IMR-90 (cell line): Measurements from ENCODE around the gene GRM8. TPM values are rescaled to one million over a fixed set of nuclear protein-coding genes. Genes with fewer than 3 reads are reported as not detected.

Source experiments
- ATAC-seq: fragments of 200-7000 bp; cut with Tn5 transposase; 2 replicates; pipeline ENCODE4 v1.9.1; 2020; ENCODE audit warnings: low read depth, mild to moderate bottlenecking, moderate library complexity
- BruUV-seq: library from RNA; stranded (reverse); fragments of 400-500 nt; replicated peaks from 2 replicates; lab custom pipeline; 2021; lab: Mats Ljungman, UMichigan
- CTCF ChIA-PET: fragments of 300-600 bp; formaldehyde crosslinking; extraction: SDS; loops from one replicate; lab custom pipeline; 2021; ENCODE audit warnings: antibody characterized with exemption; lab: Yijun Ruan, JAX
- POLR2A ChIA-PET: fragments of 300-600 bp; sonication (Branson Sonifier 250); formaldehyde crosslinking; loops from one replicate; lab custom pipeline; 2022; ENCODE audit warnings: antibody characterized with exemption; ENCODE audit not compliant: unreplicated experiment; lab: Charles Lee
- DNase-seq: peaks from one replicate; pipeline ENCODE4 v3.0.0; 2013
- H2AFZ ChIP-seq: replicated peaks from 2 replicates; pipeline ENCODE3; 2013; ENCODE audit warnings: low read length, mild to moderate bottlenecking; ENCODE audit not compliant: poor library complexity
- H2AK5ac ChIP-seq: 2 replicates; pipeline ENCODE4 v1.6.1; 2013; ENCODE audit warnings: low read depth, low read length, inconsistent platforms
- H2AK9ac ChIP-seq: replicated peaks from 2 replicates; pipeline ENCODE3; 2013; ENCODE audit warnings: mild to moderate bottlenecking, low read depth, low read length, moderate library complexity; ENCODE audit not compliant: poor library complexity
- H2BK120ac ChIP-seq: 2 replicates; pipeline ENCODE4 v1.6.1; 2013; ENCODE audit warnings: low read depth, low read length, inconsistent platforms
- H2BK15ac ChIP-seq: 3 replicates; pipeline ENCODE4 v1.6.1; 2013; ENCODE audit warnings: low read depth, low read length, inconsistent platforms
- H2BK20ac ChIP-seq: 2 replicates; pipeline ENCODE4 v1.6.1; 2013; ENCODE audit warnings: low read depth, mild to moderate bottlenecking, inconsistent platforms, low read length, moderate library complexity
- H2BK5ac ChIP-seq: 2 replicates; pipeline ENCODE4 v1.6.1; 2013; ENCODE audit warnings: mild to moderate bottlenecking, low read depth, low read length, inconsistent platforms; ENCODE audit not compliant: poor library complexity, severe bottlenecking
- H3K14ac ChIP-seq: replicated peaks from 2 replicates; pipeline ENCODE4 v1.6.1; 2013; ENCODE audit warnings: low read depth, low read length, inconsistent platforms
- H3K18ac ChIP-seq: 2 replicates; pipeline ENCODE4 v1.6.1; 2013; ENCODE audit warnings: low read depth, low read length, control low read depth
- H3K23ac ChIP-seq: 2 replicates; pipeline ENCODE4 v1.6.1; 2013; ENCODE audit warnings: low read depth, low read length, inconsistent platforms
- H3K27ac ChIP-seq: 2 replicates; pipeline ENCODE4 v1.5.1; 2013; ENCODE audit warnings: mild to moderate bottlenecking, control low read depth, low read length; ENCODE audit not compliant: insufficient read depth
- H3K27me3 ChIP-seq: 2 replicates; pipeline ENCODE4 v1.6.1; 2013; ENCODE audit warnings: low read length; ENCODE audit not compliant: control insufficient read depth, insufficient read depth
- H3K36me3 ChIP-seq: 2 replicates; pipeline ENCODE4 v1.6.1; 2013; ENCODE audit warnings: low read length, mixed read lengths; ENCODE audit not compliant: control insufficient read depth, insufficient read depth
- H3K4ac ChIP-seq: 2 replicates; pipeline ENCODE4 v1.6.1; 2013; ENCODE audit warnings: low read depth, low read length, inconsistent platforms
- H3K4me1 ChIP-seq: 2 replicates; pipeline ENCODE4 v1.6.1; 2013; ENCODE audit warnings: low read length, mixed read lengths; ENCODE audit not compliant: control insufficient read depth, insufficient read depth
- H3K4me2 ChIP-seq: 2 replicates; pipeline ENCODE4 v1.6.1; 2013; ENCODE audit warnings: low read depth, mild to moderate bottlenecking, control low read depth, low read length, moderate library complexity
- H3K4me3 ChIP-seq: 2 replicates; pipeline ENCODE4 v1.5.1; 2013; ENCODE audit warnings: low read depth, mild to moderate bottlenecking, control low read depth, low read length, moderate library complexity; ENCODE audit not compliant: insufficient read depth
- H3K56ac ChIP-seq: 2 replicates; pipeline ENCODE4 v1.6.1; 2013; ENCODE audit warnings: low read length, inconsistent platforms; ENCODE audit not compliant: insufficient read depth; ENCODE audit errors: extremely low read depth
- H3K79me1 ChIP-seq, 2 experiments: 2 replicates each; pipeline ENCODE4 v1.6.1; 2013; ENCODE audit warnings: low read length in 2 of 2, inconsistent platforms in 1 of 2, low read depth in 1 of 2
- H3K9ac ChIP-seq: 2 replicates; pipeline ENCODE4 v1.6.1; 2013; ENCODE audit warnings: low read depth, low read length, control low read depth
- H3K9me1 ChIP-seq: 2 replicates; pipeline ENCODE4 v1.6.1; 2013; ENCODE audit warnings: low read length, inconsistent platforms; ENCODE audit not compliant: insufficient read depth
- H3K9me3 ChIP-seq: 2 replicates; pipeline ENCODE4 v1.6.1; 2013; ENCODE audit warnings: low read length; ENCODE audit not compliant: control insufficient read depth, insufficient read depth
- H4K20me1 ChIP-seq: 2 replicates; pipeline ENCODE4 v1.6.1; 2013; ENCODE audit warnings: low read length, inconsistent platforms; ENCODE audit not compliant: insufficient read depth
- H4K5ac ChIP-seq: 2 replicates; pipeline ENCODE4 v1.6.1; 2013; ENCODE audit warnings: mild to moderate bottlenecking, low read depth, low read length, control low read depth
- H4K8ac ChIP-seq, 2 experiments: 2 replicates each; pipeline ENCODE4 v1.6.1; 2013; ENCODE audit warnings: low read depth in 2 of 2, low read length in 2 of 2, control low read depth in 1 of 2, inconsistent platforms in 1 of 2
- H4K91ac ChIP-seq: 2 replicates; pipeline ENCODE4 v1.6.1; 2013; ENCODE audit warnings: low read depth, low read length, inconsistent platforms; ENCODE audit not compliant: insufficient read depth
- BHLHE40 ChIP-seq: fragments of 150-350 bp; IDR thresholded peaks from 2 replicates; pipeline ENCODE4 v1.6.1; 2016; ENCODE audit warnings: mild to moderate bottlenecking, low read depth, low read length
- CEBPB ChIP-seq: IDR thresholded peaks from 2 replicates; pipeline ENCODE4 v1.6.1; 2012; ENCODE audit warnings: low read depth, low read length, improper control_type of control experiment
- MAZ ChIP-seq: IDR thresholded peaks from 2 replicates; pipeline ENCODE4 v1.6.1; 2012; ENCODE audit warnings: low read depth, mild to moderate bottlenecking, low read length, improper control_type of control experiment, moderate library complexity, borderline replicate concordance
- MXI1 ChIP-seq: IDR thresholded peaks from 2 replicates; pipeline ENCODE4 v1.6.1; 2012; ENCODE audit warnings: low read depth, mild to moderate bottlenecking, low read length, moderate library complexity, borderline replicate concordance
- NFE2L2 ChIP-seq: fragments of 150-350 bp; IDR thresholded peaks from 2 replicates; pipeline ENCODE4 v1.6.1; 2016; ENCODE audit warnings: low read depth, mild to moderate bottlenecking, low read length
- POLR2A ChIP-seq: IDR thresholded peaks from 2 replicates; pipeline ENCODE4 v1.6.1; 2012; ENCODE audit warnings: mild to moderate bottlenecking, low read depth, low read length
- RCOR1 ChIP-seq: IDR thresholded peaks from 2 replicates; pipeline ENCODE4 v1.6.1; 2012; ENCODE audit warnings: mild to moderate bottlenecking, low read length, improper control_type of control experiment; ENCODE audit not compliant: insufficient replicate concordance
- SMC3 ChIP-seq: fragments of 150-350 bp; IDR thresholded peaks from 2 replicates; pipeline ENCODE4 v1.6.1; 2016; ENCODE audit warnings: low read depth, mild to moderate bottlenecking, antibody characterized with exemption, low read length, moderate library complexity
- WGBS, 2 experiments: methylation state at CpG; one replicate each; pipeline versions ENCODE4 v1.1.5 to v1.1.7; 2013; ENCODE audit warnings: missing lambda C conversion rate in 2 of 2; ENCODE audit not compliant: insufficient read length in 1 of 2; ENCODE audit errors: extremely low coverage in 2 of 2; 5-methylcytosine and 5-hydroxymethylcytosine counted together
- dilution Hi-C: fragments of 300-500 bp; cut with HindIII; formaldehyde crosslinking; loops from one replicate; pipeline ENCODE4 v1.14.3; 2018; ENCODE audit warnings: low sequenced_read_pairs; ENCODE audit not compliant: unreplicated experiment
- in situ Hi-C: fragments of 300-500 bp; cut with MboI; formaldehyde crosslinking; loops from 3 replicates; pipeline ENCODE4 v1.14.3; 2019; ENCODE audit warnings: low sequenced_read_pairs, inconsistent platforms, mixed read lengths
- intact Hi-C: fragments of 100-400 bp; cut with micrococcal nuclease; formaldehyde crosslinking; loops from 2 replicates; pipeline ENCODE4 v1.10.0; 2022
- polyA plus RNA-seq, 3 experiments: library from polyadenylated mRNA; depleted of rRNA; stranded (reverse); fragments of >200 nt; gene quantifications; 2 replicates each; pipeline ENCODE4 v1.2.3, GENCODE V29; 2012; ENCODE audit warnings: low replicate concordance in 1 of 3
- total RNA-seq: library from RNA; depleted of rRNA; stranded (reverse); fragments of >200 nt; gene quantifications from 2 replicates; pipeline ENCODE4 v1.2.3, GENCODE V29; 2012
- TF ChIP-seq, protein P1 (sequence below): conservative IDR thresholded peaks from 2 replicates; pipeline ENCODE4 v1.5.1; 2012; ENCODE audit warnings: mild to moderate bottlenecking, low read depth, low read length, improper control_type of control experiment

GRM8 gene
- total and polyA plus RNA-seq, 2 of the 4 experiments (the other 2 are of a cell fraction) = not detected

DNA sequence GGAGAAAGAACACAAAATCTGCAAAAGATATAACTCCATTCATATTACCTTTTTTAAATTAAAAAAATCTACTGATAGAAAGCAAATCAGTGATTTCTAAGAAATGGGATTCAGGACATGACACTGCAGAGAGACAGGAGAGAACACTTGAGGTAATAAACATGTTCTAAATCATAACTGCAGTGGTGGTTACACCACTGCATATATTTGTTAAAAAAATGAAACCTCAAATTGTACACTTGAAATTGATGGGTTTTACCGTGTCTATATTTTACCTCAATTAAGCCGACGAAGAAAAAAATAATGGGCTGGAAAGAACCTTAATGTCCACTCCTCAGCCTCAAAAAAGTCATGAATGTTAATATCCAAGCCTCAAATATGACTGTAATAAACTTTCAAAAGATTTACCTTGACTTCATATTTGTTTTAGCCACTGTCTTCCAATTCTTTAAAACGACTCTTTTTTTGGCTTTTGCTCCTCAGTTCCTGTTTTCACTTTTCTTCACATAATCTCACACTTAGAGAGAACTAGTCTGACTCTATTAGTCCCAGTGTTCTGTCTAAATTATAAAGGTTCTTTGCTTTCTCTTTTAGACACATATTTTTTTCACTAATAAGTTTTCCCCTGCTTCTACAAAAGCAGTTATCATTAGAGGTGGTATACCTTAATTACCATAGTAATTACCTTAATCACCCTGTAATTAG, 502.4 kb downstream of the GRM8 start:
- Histone ChIP-seq H3K4me3 (no peak overlapping the region), H3K56ac (no peak overlapping the region), H3K18ac (no peak overlapping the region), H3K27me3 (no peaks in the 10 kb centered on the region), H3K36me3 (no peaks in the 10 kb centered on the region), H4K91ac (no peak overlapping the region), H2AFZ (no peak overlapping the region), H2AK5ac (no peak overlapping the region), H4K8ac (no peak overlapping the region), H3K4me2 (no peak overlapping the region), H3K23ac (no peak overlapping the region), H2BK20ac (no peak overlapping the region), H4K20me1 (no peaks in the 10 kb centered on the region), H2BK5ac (no peak overlapping the region), H2BK15ac (no peak overlapping the region), H3K4ac (no peak overlapping the region), H2BK120ac (no peak overlapping the region), H3K9me1 (no peaks in the 10 kb centered on the region), H3K9ac (no peak overlapping the region), H2AK9ac (no peak overlapping the region), H3K27ac (no peak overlapping the region), H3K79me1 (no peaks in the 10 kb centered on the region), H4K5ac (no peak overlapping the region), H3K14ac (no peak overlapping the region), H3K4me1 (no peaks in the 10 kb centered on the region), H3K9me3 (no peaks in the 10 kb centered on the region; the same call in 1 of the 2 replicates)
- ChIA-PET CTCF (no interaction called here), POLR2A (no interaction called here)
- no TSS peak for BruUV-seq
- intact Hi-C loops (no loop called here), in situ Hi-C loops (no loop called here), dilution Hi-C loops (no loop called here)
- no CpG with 5 or more reads among the region's 4 CpGs for WGBS, 2 experiments
- no peak for DNase-seq
- ATAC-seq = no peak
- TF ChIP-seq MAZ = no peak
- TF ChIP-seq, protein P1, sequence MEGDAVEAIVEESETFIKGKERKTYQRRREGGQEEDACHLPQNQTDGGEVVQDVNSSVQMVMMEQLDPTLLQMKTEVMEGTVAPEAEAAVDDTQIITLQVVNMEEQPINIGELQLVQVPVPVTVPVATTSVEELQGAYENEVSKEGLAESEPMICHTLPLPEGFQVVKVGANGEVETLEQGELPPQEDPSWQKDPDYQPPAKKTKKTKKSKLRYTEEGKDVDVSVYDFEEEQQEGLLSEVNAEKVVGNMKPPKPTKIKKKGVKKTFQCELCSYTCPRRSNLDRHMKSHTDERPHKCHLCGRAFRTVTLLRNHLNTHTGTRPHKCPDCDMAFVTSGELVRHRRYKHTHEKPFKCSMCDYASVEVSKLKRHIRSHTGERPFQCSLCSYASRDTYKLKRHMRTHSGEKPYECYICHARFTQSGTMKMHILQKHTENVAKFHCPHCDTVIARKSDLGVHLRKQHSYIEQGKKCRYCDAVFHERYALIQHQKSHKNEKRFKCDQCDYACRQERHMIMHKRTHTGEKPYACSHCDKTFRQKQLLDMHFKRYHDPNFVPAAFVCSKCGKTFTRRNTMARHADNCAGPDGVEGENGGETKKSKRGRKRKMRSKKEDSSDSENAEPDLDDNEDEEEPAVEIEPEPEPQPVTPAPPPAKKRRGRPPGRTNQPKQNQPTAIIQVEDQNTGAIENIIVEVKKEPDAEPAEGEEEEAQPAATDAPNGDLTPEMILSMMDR = no peak
- no peak for TF ChIP-seq SMC3
- TF ChIP-seq RCOR1 = no peak
- no peak for TF ChIP-seq BHLHE40
- no peak for TF ChIP-seq POLR2A
- no peak for TF ChIP-seq MXI1
- TF ChIP-seq NFE2L2 = no peak
- TF ChIP-seq CEBPB = no peak
